Prostate gland (tissue), 2 donors: Measurements from ENCODE around the gene ACSS3.

ENCODE experiments used
- CTCF ChIP-seq, 4 experiments: fragments of 200-600 bp in 2 of 4; fragments of 450-650 bp in 2 of 4; sonication (generic) in 2 of 4; IDR thresholded peaks; 1 replicate in 3 of 4; 2 replicates in 1 of 4; pipeline ENCODE4 v1.5.1; 2016 to 2019; ENCODE audit warnings: antibody characterized with exemption in 4 of 4, mild to moderate bottlenecking in 2 of 4, moderate library complexity in 2 of 4
- POLR2A ChIP-seq: fragments of 450-650 bp; IDR thresholded peaks from one replicate; pipeline ENCODE4 v1.6.1; 2016; ENCODE audit warnings: antibody characterized with exemption, mild to moderate bottlenecking
- POLR2AphosphoS5 ChIP-seq: sonication (generic); formaldehyde crosslinking; IDR thresholded peaks from one replicate; pipeline ENCODE4 v1.6.1; 2017; ENCODE audit warnings: antibody characterized with exemption

DNA sequence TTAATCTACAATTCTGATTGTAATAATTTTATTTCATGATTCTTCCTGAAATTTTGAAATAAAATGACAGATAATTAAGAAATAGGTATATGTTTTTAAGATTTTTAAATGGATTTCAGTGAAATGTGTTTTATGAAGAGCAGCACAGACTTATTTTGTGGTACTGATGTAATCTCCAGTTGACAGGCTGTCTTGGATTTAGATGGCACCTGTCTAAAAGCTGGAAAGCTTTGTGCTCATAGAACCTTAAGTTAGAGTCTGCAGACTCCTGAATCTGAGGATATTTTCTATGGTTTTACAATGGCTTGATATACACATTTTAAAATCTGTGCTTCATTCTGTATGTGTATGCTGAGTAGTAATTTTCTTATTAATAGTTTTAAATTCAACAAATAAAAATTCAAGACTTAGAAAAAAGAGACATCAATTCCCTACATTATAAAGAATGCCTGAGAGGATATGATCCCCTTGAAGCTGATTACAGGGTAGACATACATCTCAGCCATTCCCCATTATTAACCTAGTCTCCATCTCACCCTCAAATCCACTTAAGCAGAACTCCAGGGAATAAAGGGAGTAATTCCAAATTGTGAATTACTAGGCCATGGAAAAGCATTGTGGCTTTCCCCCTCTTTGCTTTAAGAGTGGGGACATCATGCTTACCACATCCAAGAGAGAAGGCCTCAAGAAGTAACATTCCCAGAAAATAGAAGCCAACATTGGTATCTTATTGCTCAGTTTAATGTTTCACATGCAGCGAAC lies 33.7 kb upstream of the ACSS3 start:
- TF ChIP-seq POLR2AphosphoS5 (no peak), CTCF (IDR thresholded peaks at IDR 0.05) (no peak), POLR2A (no peak)
